ENCODE results near the gene PCDHGA6. TPM values are rescaled to one million over a fixed set of nuclear protein-coding genes. Genes with fewer than 3 reads are reported as not detected.
"Not testable (repeated sequence)": the region's sequence is repeated elsewhere in the genome, so short reads cannot be mapped to it uniquely, and the experiment has no call there.

PCDHGA6 gene
- polyA plus RNA-seq, 4 donors: 4.9 to 11.1 (median 7.1) TPM

GRCh38 chr5:141359790-141360426 lies 13.8 kb upstream of the PCDHGA6 start, which contains the start of gene PCDHGB2:
PCDHGB2 (plus strand) TSS chr5:141359994; CDS start chr5:141360136, 142 bp downstream.
- DNase-seq (ENCODE audit: low read depth in 4 of 4, low spot score in 3 of 4): no peak

GRCh38 chr5:141360685-141361084 lies 13.0 kb upstream of the PCDHGA6 start:
- no peak for DNase-seq (ENCODE audit: low read depth in 4 of 4, low spot score in 3 of 4)

GRCh38 chr5:141362719-141363118 lies 11.0 kb upstream of the PCDHGA6 start:
- DNase-seq (ENCODE audit: low read depth in 4 of 4, low spot score in 3 of 4): no peak

GRCh38 chr5:141363952-141364660 lies 9.6 kb upstream of the PCDHGA6 start, which contains the start of gene PCDHGA5:
PCDHGA5 (plus strand) TSS chr5:141364162; CDS start chr5:141364331, 169 bp downstream.
- DNase-seq (ENCODE audit: low read depth in 4 of 4, low spot score in 3 of 4): no peak

- no peak for DNase-seq (ENCODE audit: low read depth in 4 of 4, low spot score in 3 of 4)
Observed at GRCh38 chr5:141366016-141366896, 7.4 kb upstream of the PCDHGA6 start.

GRCh38 chr5:141369994-141370848 lies 3.5 kb upstream of the PCDHGA6 start, which contains the start of gene PCDHGB3:
PCDHGB3 (plus strand) TSS chr5:141370242; CDS start chr5:141370395, 153 bp downstream.
- no peak for DNase-seq (ENCODE audit: low read depth in 4 of 4, low spot score in 3 of 4)

- no peak for DNase-seq (ENCODE audit: low read depth in 4 of 4, low spot score in 3 of 4)
Observed at GRCh38 chr5:141371572-141372475, 1.9 kb upstream of the PCDHGA6 start.

GRCh38 chr5:141374627-141375026 lies 936 bp downstream of the PCDHGA6 start:
- no peak for DNase-seq (ENCODE audit: low read depth in 4 of 4, low spot score in 3 of 4)

- DNase-seq (ENCODE audit: low read depth in 4 of 4, low spot score in 3 of 4): not testable (repeated sequence)
Observed at GRCh38 chr5:141375444-141376155, 1.9 kb downstream of the PCDHGA6 start.

GRCh38 chr5:141382469-141383294 lies 9.0 kb downstream of the PCDHGA6 start, which contains the start of gene PCDHGA7:
PCDHGA7 (plus strand) TSS chr5:141382742; CDS start chr5:141382900, 158 bp downstream.
- DNase-seq (ENCODE audit: low read depth in 4 of 4, low spot score in 3 of 4): no peak

GRCh38 chr5:141383345-141383744 lies 9.7 kb downstream of the PCDHGA6 start:
- no peak for DNase-seq (ENCODE audit: low read depth in 4 of 4, low spot score in 3 of 4)

GRCh38 chr5:141384471-141385267 lies 11.0 kb downstream of the PCDHGA6 start:
- DNase-seq (ENCODE audit: low read depth in 4 of 4, low spot score in 3 of 4): no peak

GRCh38 chr5:141387557-141388311 lies 14.0 kb downstream of the PCDHGA6 start, which contains the start of gene PCDHGB4:
PCDHGB4 (plus strand) TSS chr5:141387698; CDS start chr5:141387885, 187 bp downstream.
- DNase-seq (ENCODE audit: low read depth in 4 of 4, low spot score in 3 of 4): not testable (repeated sequence)

- no peak for DNase-seq (ENCODE audit: low read depth in 4 of 4, low spot score in 3 of 4)
Observed at GRCh38 chr5:141388661-141389060, 15.0 kb downstream of the PCDHGA6 start.

GRCh38 chr5:141389153-141390042 lies 15.7 kb downstream of the PCDHGA6 start:
- DNase-seq (ENCODE audit: low read depth in 4 of 4, low spot score in 3 of 4): no peak

All from left renal pelvis (tissue), 4 donors.